Measurements from ENCODE around the gene MRPL49. TPM values are rescaled to one million over a fixed set of nuclear protein-coding genes. Genes with fewer than 3 reads are reported as not detected.

The MRPL49 gene
- total and polyA plus RNA-seq, 9 of the 15 experiments (the other 6 are each of a cell fraction or from before 2014, with no cell fraction given) = 74.3 to 132 (median 91.2) TPM

- Histone ChIP-seq H3K4me3 (no peak overlapping the region), H3K36me3 (ENCODE audit: control insufficient read depth, insufficient read depth, low read length) (peaks cover 41% of the 10 kb centered on the region), H3K27ac (ENCODE audit: extremely low read depth, low read depth, low read length) (no peak overlapping the region), H3K4me2 (ENCODE audit: insufficient read depth, low read length) (no peak overlapping the region), H3K9me3 (replicated peaks; ENCODE audit: control insufficient read depth, insufficient read depth, low read depth, low read length) (no peaks in the 10 kb centered on the region), H3K9me1 (ENCODE audit: control insufficient read depth, insufficient read depth, low read length) (no peaks in the 10 kb centered on the region), H3K27me3 (ENCODE audit: control insufficient read depth in 2 of 2, insufficient read depth in 2 of 2, low read length in 2 of 2) (no peaks in the 10 kb centered on the region), H4K20me1 (replicated peaks; ENCODE audit: control insufficient read depth, insufficient read depth, low read length) (no peaks in the 10 kb centered on the region), H3K9ac (ENCODE audit: insufficient read depth in 1 of 2, low read depth in 2 of 2, low read length in 2 of 2) (0 out of 4 replicates have a peak overlapping the region, but pooled peaks of 1 of the 2 experiments have one; percentile 12), H2AFZ (ENCODE audit: low read depth, low read length) (no peak overlapping the region), H3K4me1 (replicated peaks in 1 of 2; ENCODE audit: control insufficient read depth in 2 of 2, insufficient read depth in 2 of 2, low read length in 2 of 2) (peaks cover 31 to 66% of the 10 kb centered on the region in 2 experiments), H3K79me2 (ENCODE audit: control insufficient read depth, insufficient read depth, low read length) (peaks cover 28% of the 10 kb centered on the region)
- intact Hi-C loops (cut with micrococcal nuclease) (loop anchor here (5.0 to 10.0 kb wide), 3 partner anchors 200 to 267 kb away; partner anchors contain the start of gene CDC42EP2), in situ Hi-C loops (cut with MboI) (no loop called here)
- no peak for ATAC-seq
- WGBS (ENCODE audit: insufficient coverage, low coverage, missing lambda C conversion rate) = 86% methylated on average over 11 of the region's 11 CpGs
- no peak for FAIRE-seq
- no peak for DNase-seq (ENCODE audit: extremely low read depth in 1 of 4, low spot score in 3 of 4)
- ChIA-PET POLR2A (interaction anchor here (0.6 to 1.7 kb wide), 7 partner anchors 16 to 371 kb away, joined by 3 to 4 read pairs (median 3); partner anchors contain the start of genes SF1 and SPDYC), CTCF (ENCODE audit: low intra/inter-chr PET ratio) (no interaction called here)
- no TSS peak for BruUV-seq (replicated peaks)
- TF ChIP-seq REST (IDR thresholded peaks at IDR 0.05; ENCODE audit: borderline replicate concordance) = no peak
- TF ChIP-seq REST (CRISPR knock-in tag; IDR thresholded peaks at IDR 0.05; ENCODE audit: low read depth) = no peak
- peak; percentile 61 for TF ChIP-seq RBM22 (IDR thresholded peaks at IDR 0.05; ENCODE audit: low read depth, low read length, poor library complexity, severe bottlenecking)
- TF ChIP-seq MYNN (IDR thresholded peaks at IDR 0.05) = 0 out of 2 replicates have a peak, but pooled peaks have one; percentile 14
- TF ChIP-seq MYNN (CRISPR knock-in tag; IDR thresholded peaks at IDR 0.05) = no peak
- TF ChIP-seq BCOR (IDR thresholded peaks at IDR 0.05) = no peak
- TF ChIP-seq, protein P1, sequence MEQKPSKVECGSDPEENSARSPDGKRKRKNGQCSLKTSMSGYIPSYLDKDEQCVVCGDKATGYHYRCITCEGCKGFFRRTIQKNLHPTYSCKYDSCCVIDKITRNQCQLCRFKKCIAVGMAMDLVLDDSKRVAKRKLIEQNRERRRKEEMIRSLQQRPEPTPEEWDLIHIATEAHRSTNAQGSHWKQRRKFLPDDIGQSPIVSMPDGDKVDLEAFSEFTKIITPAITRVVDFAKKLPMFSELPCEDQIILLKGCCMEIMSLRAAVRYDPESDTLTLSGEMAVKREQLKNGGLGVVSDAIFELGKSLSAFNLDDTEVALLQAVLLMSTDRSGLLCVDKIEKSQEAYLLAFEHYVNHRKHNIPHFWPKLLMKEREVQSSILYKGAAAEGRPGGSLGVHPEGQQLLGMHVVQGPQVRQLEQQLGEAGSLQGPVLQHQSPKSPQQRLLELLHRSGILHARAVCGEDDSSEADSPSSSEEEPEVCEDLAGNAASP (IDR thresholded peaks at IDR 0.05) = no peak
- TF ChIP-seq POLR2H (tag; IDR thresholded peaks at IDR 0.05; ENCODE audit: low read depth) = no peak
- TF ChIP-seq KDM5B (IDR thresholded peaks at IDR 0.05; ENCODE audit: insufficient replicate concordance, low read depth, low read length) = peak; percentile 4
- TF ChIP-seq RAD51 (IDR thresholded peaks at IDR 0.05; ENCODE audit: borderline replicate concordance, low read depth) = no peak
- no peak for TF ChIP-seq ZNF431 (CRISPR knock-in tag; IDR thresholded peaks at IDR 0.05)
- no peak for TF ChIP-seq HNRNPUL1 (IDR thresholded peaks at IDR 0.05; ENCODE audit: low read length)
- TF ChIP-seq SNRNP70 (optimal IDR thresholded peaks at IDR 0.05; ENCODE audit: low read depth, low read length) = no peak
- no peak for TF ChIP-seq NCOA6 (IDR thresholded peaks at IDR 0.05)
- no peak for TF ChIP-seq CREBBP (IDR thresholded peaks at IDR 0.05; ENCODE audit: low read depth, low read length)
Observed at GRCh38 chr11:65114538-65115171, 7.5 kb upstream of the MRPL49 start.
